Loucy (cell line): Measurements from ENCODE around the gene ABCF2.
A peak's percentile ranks its signal among the peaks of the same experiment; 100 is the strongest.

ENCODE experiments used
- H2AFZ ChIP-seq: fragments of 200-600 bp; sonication (generic); 2 replicates; pipeline ENCODE4 v1.6.0; 2016; ENCODE audit warnings: antibody characterized with exemption, mild to moderate bottlenecking, low read length, moderate library complexity
- H3F3A ChIP-seq: fragments of 200-600 bp; 2 replicates; pipeline ENCODE4 v1.6.0; 2016; ENCODE audit warnings: antibody characterized with exemption, low read depth, mild to moderate bottlenecking
- H3K27me3 ChIP-seq: fragments of 200-600 bp; sonication (generic); 2 replicates; pipeline ENCODE4 v1.6.1; 2014; ENCODE audit warnings: low read length, mild to moderate bottlenecking; ENCODE audit not compliant: insufficient read depth, poor library complexity, severe bottlenecking
- H3K36me3 ChIP-seq: fragments of 200-600 bp; sonication (generic); 2 replicates; pipeline ENCODE4 v1.6.1; 2016; ENCODE audit warnings: low read length; ENCODE audit not compliant: insufficient read depth
- H3K4me1 ChIP-seq: fragments of 200-600 bp; sonication (generic); 2 replicates; pipeline ENCODE4 v1.5.1; 2014; ENCODE audit warnings: low read length, mild to moderate bottlenecking; ENCODE audit not compliant: insufficient read depth, poor library complexity, severe bottlenecking
- H3K4me2 ChIP-seq: fragments of 200-600 bp; sonication (generic); 2 replicates; pipeline ENCODE4 v1.6.0; 2014; ENCODE audit warnings: antibody characterized with exemption, low read length, low read depth, mild to moderate bottlenecking; ENCODE audit not compliant: poor library complexity, severe bottlenecking
- H3K4me3 ChIP-seq: fragments of 200-600 bp; sonication (generic); 2 replicates; pipeline ENCODE4 v1.5.1; 2014; ENCODE audit warnings: low read length, mild to moderate bottlenecking, mixed read lengths; ENCODE audit not compliant: poor library complexity, severe bottlenecking
- H3K79me2 ChIP-seq: fragments of 200-600 bp; sonication (generic); 2 replicates; pipeline ENCODE4 v1.6.1; 2014; ENCODE audit warnings: low read length; ENCODE audit not compliant: insufficient read depth
- H3K9ac ChIP-seq: fragments of 200-600 bp; sonication (generic); 2 replicates; pipeline ENCODE4 v1.6.0; 2014; ENCODE audit warnings: mild to moderate bottlenecking, low read depth, low read length, moderate library complexity; ENCODE audit not compliant: poor library complexity, severe bottlenecking
- H3K9me2 ChIP-seq: fragments of 200-600 bp; sonication (generic); replicated peaks from 2 replicates; pipeline ENCODE4 v1.6.1; 2016; ENCODE audit warnings: low read depth, low read length, mixed read lengths
- H3K9me3 ChIP-seq: fragments of 200-600 bp; sonication (generic); 2 replicates; pipeline ENCODE4 v1.6.1; 2014; ENCODE audit warnings: mild to moderate bottlenecking, antibody characterized with exemption, low read length, low read depth; ENCODE audit not compliant: insufficient read depth
- H4K20me1 ChIP-seq: fragments of 200-600 bp; sonication (generic); 2 replicates; pipeline ENCODE4 v1.6.0; 2014; ENCODE audit warnings: antibody characterized with exemption, low read length, mild to moderate bottlenecking; ENCODE audit not compliant: insufficient read depth, poor library complexity, severe bottlenecking
- EZH2phosphoT487 ChIP-seq: fragments of 200-600 bp; IDR thresholded peaks from 2 replicates; pipeline ENCODE4 v1.6.1; 2018; ENCODE audit warnings: antibody characterized with exemption, mild to moderate bottlenecking, moderate library complexity, borderline replicate concordance
- TF ChIP-seq, protein P1 (sequence below): fragments of 200-600 bp; sonication (generic); conservative IDR thresholded peaks from 2 replicates; pipeline ENCODE4 v1.5.1; 2014; ENCODE audit warnings: mild to moderate bottlenecking, antibody characterized with exemption, low read length

Gene ABCF2

DNA sequence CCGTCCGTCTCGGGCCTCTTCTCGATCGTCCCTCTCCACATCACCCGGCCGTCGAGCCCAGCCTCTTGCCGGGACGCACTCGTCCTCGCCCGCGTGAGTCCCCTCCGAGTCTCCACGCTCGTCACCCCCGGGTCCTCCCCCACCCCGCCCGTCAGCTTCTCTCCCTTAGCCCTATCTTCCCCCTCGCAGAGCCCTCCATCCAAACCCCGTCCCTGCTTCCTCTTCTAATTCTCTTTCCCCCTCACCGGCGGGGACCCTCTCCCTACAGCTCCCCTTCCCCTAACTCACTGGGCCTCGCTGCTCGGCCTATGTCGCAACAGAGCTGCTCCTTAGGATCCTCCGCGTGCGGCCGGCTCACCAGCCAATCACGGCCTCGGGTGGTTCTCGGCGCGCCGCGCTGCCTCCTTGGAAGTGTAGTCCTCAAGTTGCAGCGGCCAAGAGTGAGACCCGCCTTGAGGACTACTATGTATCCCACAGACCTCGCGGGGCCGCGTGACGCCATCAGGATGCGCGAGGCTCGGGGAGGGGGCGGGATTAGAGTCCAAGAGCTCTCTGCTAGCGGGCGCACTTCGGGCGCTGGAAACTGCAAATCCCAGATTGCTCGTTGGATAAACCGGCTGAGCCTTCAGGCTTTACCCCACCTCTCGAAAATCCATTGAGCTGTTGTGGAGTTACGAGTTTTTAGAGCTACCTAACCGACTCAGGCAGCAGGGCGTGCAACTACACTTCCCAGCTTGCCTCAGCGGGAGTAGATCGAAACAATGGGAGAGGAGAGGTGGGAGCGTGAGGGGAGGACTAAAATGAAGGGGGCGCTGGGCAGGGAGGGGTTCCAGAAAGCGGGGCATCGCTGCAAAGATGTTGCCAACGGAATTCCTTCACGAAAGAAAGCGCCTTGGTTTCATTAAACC is at the start of gene ABCF2:
ABCF2 (minus strand) TSS at position 331 of the 908 bp plus-strand sequence. CDS start 747 bp downstream, outside the sequence.
- H3K27me3 ChIP-seq = no peaks in the 10 kb centered on the region
- H3K9ac ChIP-seq = peak within 1 kb of the TSS; percentile 77
- H3K9me2 ChIP-seq = no peaks in the 10 kb centered on the region
- peaks cover 16% of the 10 kb centered on the region; the same call in 1 of the 2 replicates for H3K36me3 ChIP-seq
- peaks cover 27% of the 10 kb centered on the region for H3K4me1 ChIP-seq
- H4K20me1 ChIP-seq = peaks cover 12% of the 10 kb centered on the region
- H3K9me3 ChIP-seq = no peaks in the 10 kb centered on the region
- H3F3A ChIP-seq = no peaks in the 10 kb centered on the region
- peak within 1 kb of the TSS; percentile 85 for H3K4me3 ChIP-seq
- TF ChIP-seq, protein P1, sequence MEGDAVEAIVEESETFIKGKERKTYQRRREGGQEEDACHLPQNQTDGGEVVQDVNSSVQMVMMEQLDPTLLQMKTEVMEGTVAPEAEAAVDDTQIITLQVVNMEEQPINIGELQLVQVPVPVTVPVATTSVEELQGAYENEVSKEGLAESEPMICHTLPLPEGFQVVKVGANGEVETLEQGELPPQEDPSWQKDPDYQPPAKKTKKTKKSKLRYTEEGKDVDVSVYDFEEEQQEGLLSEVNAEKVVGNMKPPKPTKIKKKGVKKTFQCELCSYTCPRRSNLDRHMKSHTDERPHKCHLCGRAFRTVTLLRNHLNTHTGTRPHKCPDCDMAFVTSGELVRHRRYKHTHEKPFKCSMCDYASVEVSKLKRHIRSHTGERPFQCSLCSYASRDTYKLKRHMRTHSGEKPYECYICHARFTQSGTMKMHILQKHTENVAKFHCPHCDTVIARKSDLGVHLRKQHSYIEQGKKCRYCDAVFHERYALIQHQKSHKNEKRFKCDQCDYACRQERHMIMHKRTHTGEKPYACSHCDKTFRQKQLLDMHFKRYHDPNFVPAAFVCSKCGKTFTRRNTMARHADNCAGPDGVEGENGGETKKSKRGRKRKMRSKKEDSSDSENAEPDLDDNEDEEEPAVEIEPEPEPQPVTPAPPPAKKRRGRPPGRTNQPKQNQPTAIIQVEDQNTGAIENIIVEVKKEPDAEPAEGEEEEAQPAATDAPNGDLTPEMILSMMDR = no peak
- no peak for TF ChIP-seq EZH2phosphoT487
- peak within 1 kb of the TSS; percentile 89 for H2AFZ ChIP-seq
- peak within 1 kb of the TSS; percentile 95 for H3K4me2 ChIP-seq
- peaks cover 37% of the 10 kb centered on the region for H3K79me2 ChIP-seq

DNA sequence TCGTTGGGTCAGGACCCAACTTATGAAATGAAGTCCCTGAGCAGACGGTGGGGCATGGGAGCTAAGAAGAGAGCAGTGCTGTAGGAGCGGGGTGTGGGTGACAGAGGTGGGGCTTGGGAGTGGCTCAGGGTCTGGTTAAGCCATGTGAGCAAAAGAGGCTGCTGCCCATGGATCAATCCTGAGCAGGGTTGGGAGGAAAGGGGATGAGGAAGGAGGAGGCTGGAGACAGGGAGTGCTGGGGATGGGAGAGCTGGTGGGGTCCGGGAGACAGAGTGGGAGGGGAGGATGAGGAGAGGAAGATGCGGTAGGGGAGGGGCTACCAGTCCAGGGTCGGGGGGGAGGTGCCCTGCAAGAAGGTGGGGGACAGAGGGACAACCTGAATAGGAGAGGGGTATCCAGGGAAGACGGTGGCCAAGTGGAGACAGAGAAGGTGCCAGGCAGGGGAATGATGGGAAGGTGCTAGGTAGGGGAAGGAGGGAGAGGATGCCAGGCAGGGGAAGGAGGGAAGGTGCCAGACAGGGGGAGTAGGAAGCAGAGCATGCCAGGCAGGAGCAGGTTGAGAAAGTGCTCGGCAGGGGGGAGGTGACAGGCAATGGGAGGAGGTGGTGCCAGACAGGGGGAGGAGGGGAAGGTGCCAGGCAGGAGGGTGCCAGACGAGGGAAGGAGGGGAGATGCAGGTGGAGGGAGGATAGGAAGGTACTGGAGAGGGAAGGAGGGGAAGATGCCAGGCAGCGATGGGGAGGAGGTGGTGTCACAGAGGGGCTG is 49.0 kb upstream of the ABCF2 start:
- Histone ChIP-seq H3K36me3 (no peaks in the 10 kb centered on the region), H3F3A (no peaks in the 10 kb centered on the region), H3K9me3 (no peaks in the 10 kb centered on the region), H3K4me2 (peak overlapping the region; percentile 56), H4K20me1 (no peaks in the 10 kb centered on the region), H3K27me3 (no peaks in the 10 kb centered on the region), H3K9ac (peak overlapping the region; percentile 8), H3K79me2 (no peaks in the 10 kb centered on the region), H3K4me1 (peaks cover 22% of the 10 kb centered on the region), H3K9me2 (no peaks in the 10 kb centered on the region), H3K4me3 (peak overlapping the region; percentile 59), H2AFZ (no peak overlapping the region; the same call in 1 of the 2 replicates)
- TF ChIP-seq, protein P1 = no peak
- no peak for TF ChIP-seq EZH2phosphoT487

DNA sequence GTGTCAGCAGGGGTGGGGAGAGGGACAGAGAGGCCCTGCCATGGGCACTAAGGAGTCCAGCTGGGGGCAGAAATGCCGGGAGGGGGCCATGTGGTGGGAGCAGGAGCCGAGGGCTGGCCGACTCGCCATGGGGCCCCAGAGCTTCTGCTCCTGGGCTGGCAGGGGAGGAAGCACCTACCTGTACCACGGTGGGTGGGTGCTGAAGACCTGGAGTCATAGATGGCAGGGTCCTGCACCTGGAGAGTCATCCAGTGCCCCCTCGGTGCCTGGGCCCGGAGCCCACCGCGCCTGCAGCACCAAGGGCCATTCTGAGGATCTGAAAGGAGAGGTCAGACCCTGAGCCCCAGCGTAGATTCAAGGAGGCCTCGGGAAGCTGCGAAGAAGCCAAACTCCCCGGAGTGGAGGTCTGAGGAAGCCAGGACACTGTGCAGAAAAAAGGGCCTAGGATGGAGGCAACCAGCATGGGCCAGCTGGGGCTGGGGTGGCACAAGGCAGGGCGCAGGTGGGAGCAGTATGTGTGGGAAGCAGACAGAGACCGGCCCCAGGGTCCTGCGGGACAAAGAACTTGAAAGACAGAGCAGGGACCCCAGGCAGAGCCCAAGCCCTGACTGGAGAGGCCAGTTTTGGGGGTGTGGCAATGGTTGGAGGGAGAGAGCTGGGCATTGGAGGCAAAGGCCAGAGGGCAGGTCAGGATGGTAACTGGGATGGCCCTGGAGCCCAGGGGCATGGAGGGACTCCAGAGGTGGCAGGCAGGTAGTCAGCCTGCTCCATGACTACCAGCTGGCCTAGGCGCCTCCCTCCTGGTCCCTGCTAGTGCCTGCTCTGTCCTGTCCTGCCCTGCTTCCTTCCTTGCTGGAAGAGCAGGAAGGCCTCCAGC is 48.2 kb upstream of the ABCF2 start:
- H3K4me2 ChIP-seq = no peak overlapping the region
- H3K79me2 ChIP-seq = no peaks in the 10 kb centered on the region

More for the DNA sequence above, 48.2 kb upstream of the ABCF2 start:
- H3K36me3 ChIP-seq = no peaks in the 10 kb centered on the region
- no peak overlapping the region for H3K4me3 ChIP-seq
- no peaks in the 10 kb centered on the region for H3K9me3 ChIP-seq
- no peak overlapping the region for H3K9ac ChIP-seq
- TF ChIP-seq, protein P1 = no peak
- no peak for TF ChIP-seq EZH2phosphoT487
- H3K9me2 ChIP-seq = no peaks in the 10 kb centered on the region
- no peaks in the 10 kb centered on the region for H4K20me1 ChIP-seq
- H2AFZ ChIP-seq = no peak overlapping the region
- H3F3A ChIP-seq = no peaks in the 10 kb centered on the region
- peaks cover 22% of the 10 kb centered on the region for H3K4me1 ChIP-seq
- H3K27me3 ChIP-seq = no peaks in the 10 kb centered on the region
